ENCODE results near the gene ZNF512B.
"Not testable (repeated sequence)": the region's sequence is repeated elsewhere in the genome, so short reads cannot be mapped to it uniquely, and the experiment has no call there.

The ZNF512B gene

DNA sequence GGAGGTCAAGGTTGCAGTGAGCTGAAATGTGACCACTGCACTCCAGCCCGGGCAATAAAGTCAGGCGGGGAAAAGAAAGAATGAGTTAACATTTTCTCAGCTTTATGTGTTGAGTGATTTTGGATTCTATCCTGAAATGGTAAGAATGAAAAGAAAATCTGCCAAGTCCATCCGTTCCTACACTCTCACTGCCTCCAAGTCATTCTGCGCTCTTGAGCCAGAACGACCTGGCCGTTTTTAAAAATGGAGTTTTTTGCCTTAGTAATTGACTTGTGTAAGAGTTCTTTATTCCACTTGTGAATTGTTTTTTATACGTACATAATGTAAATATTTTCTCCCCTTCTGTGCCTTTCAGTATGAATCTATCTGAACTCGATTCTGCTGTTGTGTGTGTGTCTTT is 46.1 kb downstream of the ZNF512B start:
- H3K4me2 ChIP-seq, result no peak overlapping the region
- no peak overlapping the region for H2AFZ ChIP-seq (ENCODE audit: low read depth)
- no peak overlapping the region for H3K27ac ChIP-seq
- no peak overlapping the region for H3K9ac ChIP-seq
- no peaks in the 10 kb centered on the region for H3K4me1 ChIP-seq (ENCODE audit: low read depth, poor library complexity, severe bottlenecking)
- TF ChIP-seq, protein P1, sequence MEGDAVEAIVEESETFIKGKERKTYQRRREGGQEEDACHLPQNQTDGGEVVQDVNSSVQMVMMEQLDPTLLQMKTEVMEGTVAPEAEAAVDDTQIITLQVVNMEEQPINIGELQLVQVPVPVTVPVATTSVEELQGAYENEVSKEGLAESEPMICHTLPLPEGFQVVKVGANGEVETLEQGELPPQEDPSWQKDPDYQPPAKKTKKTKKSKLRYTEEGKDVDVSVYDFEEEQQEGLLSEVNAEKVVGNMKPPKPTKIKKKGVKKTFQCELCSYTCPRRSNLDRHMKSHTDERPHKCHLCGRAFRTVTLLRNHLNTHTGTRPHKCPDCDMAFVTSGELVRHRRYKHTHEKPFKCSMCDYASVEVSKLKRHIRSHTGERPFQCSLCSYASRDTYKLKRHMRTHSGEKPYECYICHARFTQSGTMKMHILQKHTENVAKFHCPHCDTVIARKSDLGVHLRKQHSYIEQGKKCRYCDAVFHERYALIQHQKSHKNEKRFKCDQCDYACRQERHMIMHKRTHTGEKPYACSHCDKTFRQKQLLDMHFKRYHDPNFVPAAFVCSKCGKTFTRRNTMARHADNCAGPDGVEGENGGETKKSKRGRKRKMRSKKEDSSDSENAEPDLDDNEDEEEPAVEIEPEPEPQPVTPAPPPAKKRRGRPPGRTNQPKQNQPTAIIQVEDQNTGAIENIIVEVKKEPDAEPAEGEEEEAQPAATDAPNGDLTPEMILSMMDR (conservative IDR thresholded peaks at IDR 0.05; ENCODE audit: low read depth, low read length), result no peak
- no peak overlapping the region for H3K4me3 ChIP-seq (IDR thresholded peaks at IDR 0.05; ENCODE audit: insufficient read depth, low read depth, low read length)
- no peaks in the 10 kb centered on the region for H4K20me1 ChIP-seq (ENCODE audit: insufficient read depth)
- H3K79me2 ChIP-seq (ENCODE audit: insufficient read depth, low read depth), result no peaks in the 10 kb centered on the region
- peaks cover 5% of the 10 kb centered on the region; the same call in 1 of the 2 replicates for H3K36me3 ChIP-seq (ENCODE audit: insufficient read depth)
- no peaks in the 10 kb centered on the region for H3K27me3 ChIP-seq (ENCODE audit: insufficient read depth, low read depth)

DNA sequence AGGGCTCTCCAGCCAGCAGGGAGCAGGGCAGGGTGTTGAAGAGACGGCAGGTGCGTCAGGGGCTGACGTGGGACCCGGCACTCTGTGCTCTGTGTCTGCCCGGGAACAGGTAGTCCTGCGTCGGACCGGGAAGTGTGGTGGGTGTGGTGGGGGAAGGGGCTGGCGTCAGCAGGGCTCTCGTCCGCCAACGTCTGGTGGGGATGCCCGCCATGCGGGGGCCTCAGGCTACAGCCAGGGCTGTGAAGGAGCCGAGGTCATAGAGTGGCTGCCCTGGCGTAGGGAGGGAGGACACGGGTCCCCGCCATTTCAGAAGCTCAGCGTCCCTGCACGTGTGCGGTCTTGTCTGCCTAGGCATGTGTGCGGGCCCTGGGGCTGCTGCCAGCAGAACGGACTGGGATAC is 49.5 kb downstream of the ZNF512B start:
- Histone ChIP-seq H3K27ac (no peak overlapping the region), H3K36me3 (ENCODE audit: insufficient read depth) (no peaks in the 10 kb centered on the region), H3K9ac (no peak overlapping the region), H3K4me1 (ENCODE audit: low read depth, poor library complexity, severe bottlenecking) (no peaks in the 10 kb centered on the region), H4K20me1 (ENCODE audit: insufficient read depth) (no peaks in the 10 kb centered on the region), H3K27me3 (ENCODE audit: insufficient read depth, low read depth) (no peaks in the 10 kb centered on the region), H3K4me2 (no peak overlapping the region), H3K4me3 (IDR thresholded peaks at IDR 0.05; ENCODE audit: insufficient read depth, low read depth, low read length) (no peak overlapping the region), H2AFZ (ENCODE audit: low read depth) (no peak overlapping the region), H3K79me2 (ENCODE audit: insufficient read depth, low read depth) (0 out of 2 replicates have a peak, but pooled peaks cover under 1% of the 10 kb centered on the region)
- TF ChIP-seq, protein P1 (conservative IDR thresholded peaks at IDR 0.05; ENCODE audit: low read depth, low read length), result no peak

DNA sequence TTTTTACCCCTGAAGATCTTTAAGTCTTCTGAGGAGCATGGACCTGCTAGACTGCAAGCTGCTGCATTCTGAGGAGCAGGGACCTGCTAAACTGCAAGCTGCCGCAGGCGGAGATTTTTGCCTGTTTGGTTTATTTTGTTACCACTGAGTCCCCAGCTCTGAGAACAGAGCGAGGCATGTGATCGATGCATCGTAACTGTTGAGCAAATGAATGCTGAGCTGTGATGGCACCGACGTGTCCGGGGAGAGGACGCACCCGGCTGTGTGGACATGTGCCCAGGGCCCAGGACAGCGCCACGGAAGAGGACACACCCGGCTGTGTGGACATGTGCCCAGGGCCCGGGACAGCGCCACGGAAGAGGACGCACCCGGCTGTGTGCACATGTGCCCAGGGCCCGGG is 50.6 kb downstream of the ZNF512B start:
- no peaks in the 10 kb centered on the region for H3K27me3 ChIP-seq (ENCODE audit: insufficient read depth, low read depth)
- H3K4me2 ChIP-seq, result no peak overlapping the region
- TF ChIP-seq, protein P1 (conservative IDR thresholded peaks at IDR 0.05; ENCODE audit: low read depth, low read length), result no peak
- no peak overlapping the region for H3K27ac ChIP-seq
- H3K36me3 ChIP-seq (ENCODE audit: insufficient read depth), result no peaks in the 10 kb centered on the region
- H4K20me1 ChIP-seq (ENCODE audit: insufficient read depth), result no peaks in the 10 kb centered on the region
- no peak overlapping the region for H3K9ac ChIP-seq
- peaks cover 8% of the 10 kb centered on the region; the same call in 1 of the 2 replicates for H3K79me2 ChIP-seq (ENCODE audit: insufficient read depth, low read depth)
- H3K4me3 ChIP-seq (IDR thresholded peaks at IDR 0.05; ENCODE audit: insufficient read depth, low read depth, low read length), result no peak overlapping the region
- no peak overlapping the region for H2AFZ ChIP-seq (ENCODE audit: low read depth)
- H3K4me1 ChIP-seq (ENCODE audit: low read depth, poor library complexity, severe bottlenecking), result no peaks in the 10 kb centered on the region

DNA sequence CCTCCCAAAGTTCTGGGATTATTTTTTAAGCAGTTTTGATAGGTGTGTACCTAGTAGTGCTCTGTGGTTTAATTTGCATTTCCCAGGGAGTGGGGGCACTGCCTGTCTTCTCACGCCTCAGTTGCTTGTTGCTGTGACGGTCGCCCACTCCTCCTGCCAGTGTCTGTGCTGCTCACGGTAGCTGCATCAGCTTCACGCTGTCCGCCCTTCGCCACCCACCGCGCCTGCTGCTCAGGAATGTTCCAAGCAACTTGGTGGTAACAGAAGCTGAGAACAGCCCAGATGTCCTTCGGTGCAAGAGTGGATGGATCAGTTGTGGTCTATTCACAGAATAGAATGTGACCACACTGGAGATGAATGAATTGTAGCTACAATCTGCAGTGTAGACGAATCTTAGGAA is 51.9 kb downstream of the ZNF512B start:
- Histone ChIP-seq H2AFZ (ENCODE audit: low read depth) (no peak overlapping the region), H3K4me1 (ENCODE audit: low read depth, poor library complexity, severe bottlenecking) (no peaks in the 10 kb centered on the region), H3K36me3 (ENCODE audit: insufficient read depth) (no peaks in the 10 kb centered on the region), H3K4me2 (no peak overlapping the region), H3K9ac (no peak overlapping the region), H3K27ac (no peak overlapping the region), H4K20me1 (ENCODE audit: insufficient read depth) (no peaks in the 10 kb centered on the region), H3K79me2 (ENCODE audit: insufficient read depth, low read depth) (peaks cover 20% of the 10 kb centered on the region; the same call in 1 of the 2 replicates), H3K27me3 (ENCODE audit: insufficient read depth, low read depth) (no peaks in the 10 kb centered on the region), H3K4me3 (IDR thresholded peaks at IDR 0.05; ENCODE audit: insufficient read depth, low read depth, low read length) (no peak overlapping the region)
- TF ChIP-seq, protein P1 (conservative IDR thresholded peaks at IDR 0.05; ENCODE audit: low read depth, low read length), result no peak

DNA sequence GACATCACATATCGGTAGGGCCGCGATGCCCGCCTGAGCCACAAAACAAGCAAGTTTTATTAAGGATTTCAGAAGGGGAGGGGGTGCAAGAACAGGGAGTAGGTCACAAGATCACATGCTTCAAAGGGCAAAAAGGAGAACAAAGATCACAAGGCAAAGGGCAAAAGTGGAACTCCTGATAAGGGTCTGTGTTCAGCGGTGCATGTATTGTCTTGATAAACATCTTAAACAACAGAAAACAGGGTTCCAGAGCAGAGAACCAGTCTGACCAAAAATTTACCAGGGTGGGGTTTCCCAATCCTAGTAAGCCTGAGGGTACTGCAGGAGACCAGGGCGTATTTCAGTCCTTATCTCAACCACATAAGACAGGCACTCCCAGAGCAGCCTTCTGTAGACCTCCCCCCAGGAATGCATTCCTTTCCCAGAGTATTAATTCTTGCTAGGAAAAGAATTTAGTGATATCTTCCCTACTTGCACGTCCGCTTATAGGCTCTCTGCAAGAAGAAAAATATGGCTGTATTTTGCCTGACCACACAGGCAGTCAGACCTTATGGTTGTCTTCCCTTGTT is 53.3 kb downstream of the ZNF512B start:
- H2AFZ ChIP-seq (ENCODE audit: low read depth); H3K36me3 ChIP-seq (ENCODE audit: insufficient read depth); H3K27me3 ChIP-seq (ENCODE audit: insufficient read depth, low read depth); H3K4me2 ChIP-seq; H3K9ac ChIP-seq; H3K27ac ChIP-seq; H3K4me3 ChIP-seq (IDR thresholded peaks at IDR 0.05; ENCODE audit: insufficient read depth, low read depth, low read length); H4K20me1 ChIP-seq (ENCODE audit: insufficient read depth); H3K4me1 ChIP-seq (ENCODE audit: low read depth, poor library complexity, severe bottlenecking): not testable (repeated sequence)
- peaks cover 31% of the 10 kb centered on the region; the same call in 1 of the 2 replicates for H3K79me2 ChIP-seq (ENCODE audit: insufficient read depth, low read depth)
